Measurements from ENCODE around the gene GEMIN2. TPM values are rescaled to one million over a fixed set of nuclear protein-coding genes. Genes with fewer than 3 reads are reported as not detected.
A peak's percentile ranks its signal among the peaks of the same experiment; 100 is the strongest.
"Not testable (repeated sequence)": the region's sequence is repeated elsewhere in the genome, so short reads cannot be mapped to it uniquely, and the experiment has no call there.

Gene GEMIN2, protein sequence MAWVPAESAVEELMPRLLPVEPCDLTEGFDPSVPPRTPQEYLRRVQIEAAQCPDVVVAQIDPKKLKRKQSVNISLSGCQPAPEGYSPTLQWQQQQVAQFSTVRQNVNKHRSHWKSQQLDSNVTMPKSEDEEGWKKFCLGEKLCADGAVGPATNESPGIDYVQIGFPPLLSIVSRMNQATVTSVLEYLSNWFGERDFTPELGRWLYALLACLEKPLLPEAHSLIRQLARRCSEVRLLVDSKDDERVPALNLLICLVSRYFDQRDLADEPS
- total RNA-seq (2022) = 26.3 and 31.4 TPM in 2 replicates
- Bru-seq, nascent RNA = percentile 62 among the genes with signal in this experiment
- percentile 64 among the genes with signal in this experiment for BruChase-seq, experiment 1, labeled RNA remaining after a 2-hour chase
- BruChase-seq, experiment 2, labeled RNA remaining after a 6-hour chase = percentile 65 among the genes with signal in this experiment
- long read RNA-seq, transcript GEMIN2-204 (10 exons, 825 nt) = minor isoform, 6 of 72 reads
- long read RNA-seq, transcript GEMIN2-203 (9 exons, 801 nt) = minor isoform, 8 of 72 reads
- long read RNA-seq, transcript GEMIN2-202 (10 exons, 1,420 nt) = major isoform, 46 of 72 reads
- long read RNA-seq, partial matches to known transcripts = 0 of 72 reads
- long read RNA-seq, other reads (novel, unspliced or antisense) = 10 of 72 reads

DNA sequence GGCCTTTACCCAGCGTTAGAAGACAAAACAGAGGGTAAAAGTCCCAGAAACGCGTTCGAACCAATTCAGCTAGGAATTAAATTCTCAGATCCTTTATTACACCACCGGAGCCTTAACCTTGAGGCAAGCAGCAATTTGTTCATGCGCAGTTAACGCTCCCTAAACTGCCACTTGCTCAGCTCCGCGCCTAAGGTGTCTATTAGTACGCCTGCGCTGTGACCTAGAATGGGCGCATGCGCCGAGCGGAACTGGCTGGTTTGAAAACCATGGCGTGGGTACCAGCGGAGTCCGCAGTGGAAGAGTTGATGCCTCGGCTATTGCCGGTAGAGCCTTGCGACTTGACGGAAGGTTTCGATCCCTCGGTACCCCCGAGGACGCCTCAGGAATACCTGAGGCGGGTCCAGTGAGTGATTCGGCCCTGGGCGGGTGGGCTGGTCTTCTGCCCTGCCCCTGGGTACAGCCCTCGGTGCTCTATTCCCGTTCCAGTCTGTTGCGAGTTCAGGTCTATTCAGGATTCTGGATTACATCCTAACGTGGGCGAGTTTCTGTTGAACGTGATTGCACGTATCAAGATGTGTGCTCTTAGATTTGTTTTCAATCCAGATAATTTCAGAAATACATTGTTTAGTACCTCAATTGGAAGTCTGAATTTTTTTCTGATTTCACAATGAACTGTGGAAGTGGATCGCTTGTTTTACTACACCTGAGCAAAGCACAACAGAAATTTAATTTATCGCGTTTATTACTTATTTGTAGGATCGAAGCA is at the start of gene GEMIN2:
TSS of gene GEMIN2 (plus strand) at position 251 of the 766 bp plus-strand sequence. CDS start at position 267, 16 bp downstream.
- peak within 1 kb of the TSS; percentile 79 for H3K27ac Mint-ChIP-seq (ENCODE audit: unreplicated experiment)
- DNase-seq = peak; percentile 91 to 92
- TF ChIP-seq, protein P1, sequence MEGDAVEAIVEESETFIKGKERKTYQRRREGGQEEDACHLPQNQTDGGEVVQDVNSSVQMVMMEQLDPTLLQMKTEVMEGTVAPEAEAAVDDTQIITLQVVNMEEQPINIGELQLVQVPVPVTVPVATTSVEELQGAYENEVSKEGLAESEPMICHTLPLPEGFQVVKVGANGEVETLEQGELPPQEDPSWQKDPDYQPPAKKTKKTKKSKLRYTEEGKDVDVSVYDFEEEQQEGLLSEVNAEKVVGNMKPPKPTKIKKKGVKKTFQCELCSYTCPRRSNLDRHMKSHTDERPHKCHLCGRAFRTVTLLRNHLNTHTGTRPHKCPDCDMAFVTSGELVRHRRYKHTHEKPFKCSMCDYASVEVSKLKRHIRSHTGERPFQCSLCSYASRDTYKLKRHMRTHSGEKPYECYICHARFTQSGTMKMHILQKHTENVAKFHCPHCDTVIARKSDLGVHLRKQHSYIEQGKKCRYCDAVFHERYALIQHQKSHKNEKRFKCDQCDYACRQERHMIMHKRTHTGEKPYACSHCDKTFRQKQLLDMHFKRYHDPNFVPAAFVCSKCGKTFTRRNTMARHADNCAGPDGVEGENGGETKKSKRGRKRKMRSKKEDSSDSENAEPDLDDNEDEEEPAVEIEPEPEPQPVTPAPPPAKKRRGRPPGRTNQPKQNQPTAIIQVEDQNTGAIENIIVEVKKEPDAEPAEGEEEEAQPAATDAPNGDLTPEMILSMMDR (IDR thresholded peaks at IDR 0.05; ENCODE audit: insufficient read depth in 1 of 2, low read depth in 1 of 2, low read length in 1 of 2, severe bottlenecking in 1 of 2, unreplicated experiment in 1 of 2) = no peak
- no peaks in the 10 kb centered on the region for H3K36me3 ChIP-seq (ENCODE audit: control insufficient read depth, insufficient read depth, low read length)
- CTCF ChIA-PET = interaction anchor here (0.5 kb wide), 1 partner anchor 56 kb away, joined by 4 read pairs; the partner anchor contains the start of gene TRAPPC6B
- peaks cover 7% of the 10 kb centered on the region for H3K4me1 Mint-ChIP-seq (ENCODE audit: low read depth, unreplicated experiment)
- no peaks in the 10 kb centered on the region for H3K27me3 Mint-ChIP-seq (ENCODE audit: insufficient read depth, unreplicated experiment)
- POLR2A ChIA-PET = interaction anchor here (0.6 to 2.0 kb wide), 4 partner anchors 11 to 89 kb away, joined by 3 to 23 read pairs (median 6); partner anchors contain the start of genes SEC23A and TRAPPC6B
- peaks cover 4% of the 10 kb centered on the region for H3K36me3 Mint-ChIP-seq (ENCODE audit: insufficient read depth, unreplicated experiment)
- H3K4me3 ChIP-seq (ENCODE audit: low read depth, low read length) = peak within 1 kb of the TSS; percentile 54
- intact Hi-C loops (cut with micrococcal nuclease; ENCODE audit: unreplicated experiment) = loop anchor here (1.0 to 2.0 kb wide), 2 partner anchors 11 to 61 kb away; partner anchors contain the start of genes PNN and SEC23A
- H3K9me3 Mint-ChIP-seq (ENCODE audit: unreplicated experiment) = no peaks in the 10 kb centered on the region
- BruUV-seq (replicated peaks) = TSS peak; percentile 66
- H3K9me3 ChIP-seq = no peaks in the 10 kb centered on the region
- H3K27me3 ChIP-seq (replicated peaks; ENCODE audit: control insufficient read depth, insufficient read depth, low read length) = no peaks in the 10 kb centered on the region
- H3K4me3 Mint-ChIP-seq (ENCODE audit: unreplicated experiment) = peak within 1 kb of the TSS; percentile 94
- no peaks in the 10 kb centered on the region for H3K4me1 ChIP-seq

DNA sequence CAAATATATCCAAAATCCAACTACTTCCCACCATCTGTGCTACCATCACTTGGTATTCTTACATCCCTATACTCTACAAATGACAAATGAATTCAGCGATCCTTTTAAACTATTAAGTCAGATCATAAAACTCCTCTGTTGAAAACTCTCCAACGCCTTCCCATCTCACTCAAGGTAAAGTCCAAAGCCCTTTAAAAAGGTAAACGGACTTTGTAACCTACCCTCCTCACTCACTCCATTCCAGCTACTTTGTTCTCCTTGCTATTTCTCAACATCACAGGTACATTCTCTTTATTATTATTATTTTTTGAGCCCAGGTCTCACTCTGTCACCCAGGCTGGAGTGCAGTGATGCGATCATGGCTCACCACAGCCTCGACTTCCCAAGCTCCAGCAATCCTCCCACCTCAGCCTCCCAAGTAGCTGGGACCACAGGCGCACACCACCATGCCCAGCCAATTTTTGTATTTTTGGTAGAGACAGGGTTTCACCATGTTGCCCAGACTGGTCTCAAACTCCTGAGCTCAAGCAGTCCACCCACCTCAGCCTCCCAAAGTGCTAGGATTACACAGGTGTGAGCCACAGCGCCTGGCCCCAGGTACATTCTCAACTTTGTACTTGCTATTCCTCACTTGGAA is 44.8 kb upstream of the GEMIN2 start:
- intact Hi-C loops (cut with micrococcal nuclease; ENCODE audit: unreplicated experiment); H3K4me3 ChIP-seq (ENCODE audit: low read depth, low read length); BruUV-seq (replicated peaks); CTCF ChIA-PET; H3K27me3 Mint-ChIP-seq (ENCODE audit: insufficient read depth, unreplicated experiment); H3K27me3 ChIP-seq (replicated peaks; ENCODE audit: control insufficient read depth, insufficient read depth, low read length); H3K36me3 ChIP-seq (ENCODE audit: control insufficient read depth, insufficient read depth, low read length); H3K4me3 Mint-ChIP-seq (ENCODE audit: unreplicated experiment); H3K9me3 ChIP-seq; H3K9me3 Mint-ChIP-seq (ENCODE audit: unreplicated experiment); DNase-seq; H3K27ac Mint-ChIP-seq (ENCODE audit: unreplicated experiment): not testable (repeated sequence)
- POLR2A ChIA-PET = interaction anchor here (0.7 kb wide), 1 partner anchor 34 kb away, joined by 3 read pairs; no protein-coding TSS in a partner anchor
- Mint-ChIP-seq H3K4me1 (ENCODE audit: low read depth, unreplicated experiment) (peaks cover 14% of the 10 kb centered on the region), H3K36me3 (ENCODE audit: insufficient read depth, unreplicated experiment) (peaks cover 78% of the 10 kb centered on the region)
- H3K4me1 ChIP-seq = peaks cover 17% of the 10 kb centered on the region

DNA sequence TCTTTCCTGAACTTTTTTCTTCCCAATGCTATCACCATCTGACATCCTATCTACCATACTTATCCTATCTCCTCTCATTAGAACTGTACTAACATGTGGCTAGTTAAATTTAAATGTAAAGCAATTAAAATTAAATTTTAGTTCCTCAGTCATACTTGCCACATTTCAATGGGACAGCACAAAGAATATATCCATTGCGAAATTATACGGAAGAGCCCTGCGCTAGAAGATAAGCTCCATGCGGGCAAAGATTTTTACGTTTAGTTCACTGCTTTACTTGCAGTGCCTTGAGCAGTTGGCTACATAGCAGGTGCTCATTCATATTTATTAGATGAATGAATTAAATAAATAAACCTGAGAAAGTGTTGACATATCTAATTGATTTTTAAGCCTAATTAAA is 44.2 kb upstream of the GEMIN2 start:
- no peaks in the 10 kb centered on the region for H3K9me3 ChIP-seq
- no peak for DNase-seq
- BruUV-seq (replicated peaks) = no TSS peak
- H3K4me3 Mint-ChIP-seq (ENCODE audit: unreplicated experiment) = no peak overlapping the region
- peaks cover 14% of the 10 kb centered on the region for H3K4me1 Mint-ChIP-seq (ENCODE audit: low read depth, unreplicated experiment)
- H3K36me3 Mint-ChIP-seq (ENCODE audit: insufficient read depth, unreplicated experiment) = peaks cover 76% of the 10 kb centered on the region
- no peaks in the 10 kb centered on the region for H3K9me3 Mint-ChIP-seq (ENCODE audit: unreplicated experiment)
- H3K36me3 ChIP-seq (ENCODE audit: control insufficient read depth, insufficient read depth, low read length) = no peaks in the 10 kb centered on the region
- H3K27me3 ChIP-seq (replicated peaks; ENCODE audit: control insufficient read depth, insufficient read depth, low read length) = no peaks in the 10 kb centered on the region
- H3K27me3 Mint-ChIP-seq (ENCODE audit: insufficient read depth, unreplicated experiment) = no peaks in the 10 kb centered on the region
- no peak overlapping the region for H3K4me3 ChIP-seq (ENCODE audit: low read depth, low read length)
- POLR2A ChIA-PET = interaction anchor here (0.7 kb wide), 1 partner anchor 34 kb away, joined by 3 read pairs; no protein-coding TSS in a partner anchor
- no peak overlapping the region for H3K27ac Mint-ChIP-seq (ENCODE audit: unreplicated experiment)
- H3K4me1 ChIP-seq = peaks cover 17% of the 10 kb centered on the region
- CTCF ChIA-PET = no interaction called here
- TF ChIP-seq, protein P1 (IDR thresholded peaks at IDR 0.05; ENCODE audit: insufficient read depth in 1 of 2, low read depth in 1 of 2, low read length in 1 of 2, severe bottlenecking in 1 of 2, unreplicated experiment in 1 of 2) = no peak
- intact Hi-C loops (cut with micrococcal nuclease; ENCODE audit: unreplicated experiment) = no loop called here

Measured in Caco-2 (cell line).